Stimulated activated naive CD4-positive, alpha-beta T cell treated with Interleukin-2 at 50 U/mL for 16 hours (primary cell): ENCODE results near the gene NOS1.

Experiments
- DNase-seq: peaks from one replicate; lab custom pipeline; 2025; lab: John Stamatoyannopoulos, UW

NOS1 gene

DNA sequence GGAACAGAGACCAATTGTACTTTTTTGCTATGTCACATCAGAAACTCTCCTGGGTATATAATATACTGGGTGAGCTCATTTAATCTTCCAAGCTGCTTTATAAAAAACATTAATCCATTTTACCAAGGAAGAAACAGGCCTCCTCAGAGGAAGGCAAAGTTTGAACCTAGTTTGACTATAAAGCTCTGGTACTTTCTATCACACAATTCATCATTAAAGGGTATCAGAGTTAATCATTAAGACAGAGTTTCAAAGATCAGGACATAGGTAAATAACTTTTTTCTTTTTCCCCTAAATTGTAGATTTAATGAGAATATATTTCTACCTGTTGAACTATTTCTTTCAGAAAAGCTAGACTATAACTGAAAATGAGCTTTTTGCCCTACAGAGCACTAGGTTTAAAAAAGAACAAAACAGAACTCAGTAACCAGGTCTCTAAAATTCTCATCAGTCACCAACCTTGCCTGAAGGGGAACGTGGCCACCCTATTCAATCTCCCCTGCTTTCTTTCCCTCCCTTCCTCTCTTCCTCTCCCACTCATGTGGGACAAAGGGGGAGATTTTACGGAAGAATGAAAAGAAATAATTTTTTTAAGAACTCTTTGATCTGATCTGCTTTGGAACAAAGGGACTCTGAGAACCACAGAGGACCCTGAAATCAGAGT is 189.8 kb downstream of the NOS1 start:
- no peak for DNase-seq

DNA sequence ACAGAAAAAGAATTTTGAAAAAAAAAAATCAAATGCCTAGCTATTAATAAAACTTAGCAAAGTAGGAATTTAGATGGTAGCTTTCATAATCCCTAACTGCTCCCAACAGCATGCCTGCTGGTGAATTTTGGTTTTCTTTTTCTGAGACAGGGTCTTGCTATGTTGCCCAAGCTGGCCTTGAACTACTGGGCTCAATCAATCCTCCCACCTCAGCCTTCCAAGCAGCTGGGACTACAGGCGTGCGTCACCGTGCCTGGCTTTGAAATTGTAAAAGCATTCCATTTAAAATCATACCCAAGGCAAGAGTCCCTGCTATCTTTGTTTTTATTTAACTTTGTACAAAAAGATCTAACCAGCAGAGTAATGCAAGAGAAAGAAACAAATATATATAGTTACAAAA is 191.9 kb downstream of the NOS1 start:
- DNase-seq = no peak

DNA sequence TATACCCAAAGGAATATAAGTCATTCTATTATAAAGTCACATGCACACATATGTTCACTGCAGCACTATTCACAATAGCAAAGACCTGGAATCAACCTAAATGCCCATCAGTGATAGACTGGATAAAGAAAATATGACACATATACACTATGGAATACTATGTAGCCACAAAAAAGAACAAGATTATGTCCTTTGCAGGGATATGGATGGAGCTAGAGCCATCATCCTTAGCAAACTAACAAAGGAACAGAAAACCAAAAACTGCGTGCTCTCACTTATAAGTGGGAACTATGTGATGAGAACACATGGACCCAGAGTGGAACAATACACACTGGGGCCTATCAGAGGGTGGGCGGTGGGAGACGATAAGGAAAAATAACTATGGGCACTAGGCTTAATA is 192.4 kb downstream of the NOS1 start:
- DNase-seq = no peak

DNA sequence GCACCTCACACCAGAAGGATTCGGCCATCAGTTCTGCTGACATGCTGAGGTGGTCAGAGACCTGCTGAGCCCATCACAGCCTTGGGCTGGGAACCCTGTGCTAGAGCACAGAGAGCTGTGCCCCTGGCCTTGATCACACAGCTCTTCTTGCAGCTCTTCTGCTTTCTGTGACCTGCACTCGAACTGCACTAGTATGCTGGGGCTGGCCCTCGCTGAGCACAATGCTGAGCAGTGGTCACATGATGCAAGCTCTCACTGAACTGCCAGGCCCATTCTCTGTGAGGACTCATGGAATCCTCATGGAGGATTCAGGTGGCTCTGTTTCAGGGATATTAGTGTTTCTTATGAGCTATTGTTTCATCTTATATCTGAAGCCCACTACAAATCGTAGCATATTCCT is 193.7 kb downstream of the NOS1 start:
- DNase-seq = no peak

DNA sequence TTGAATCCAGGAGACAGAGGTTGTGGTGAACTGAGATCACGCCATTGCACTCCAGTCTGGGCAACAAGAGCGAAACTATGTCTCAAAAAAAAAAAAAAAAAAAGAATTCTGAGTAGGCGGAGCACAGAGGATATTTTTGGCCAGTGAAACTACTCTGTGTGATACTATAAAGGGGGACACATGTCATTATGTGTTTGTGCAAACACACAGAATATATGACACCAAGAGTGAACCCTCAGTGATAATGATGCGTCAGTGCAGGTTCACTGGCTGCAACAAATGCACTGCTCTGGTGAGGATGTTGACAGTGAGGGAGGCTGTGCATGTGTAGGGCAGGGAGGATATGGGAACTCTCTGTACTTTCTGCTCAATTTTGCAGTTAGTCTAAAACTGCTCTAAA is 195.3 kb downstream of the NOS1 start:
- no peak for DNase-seq

DNA sequence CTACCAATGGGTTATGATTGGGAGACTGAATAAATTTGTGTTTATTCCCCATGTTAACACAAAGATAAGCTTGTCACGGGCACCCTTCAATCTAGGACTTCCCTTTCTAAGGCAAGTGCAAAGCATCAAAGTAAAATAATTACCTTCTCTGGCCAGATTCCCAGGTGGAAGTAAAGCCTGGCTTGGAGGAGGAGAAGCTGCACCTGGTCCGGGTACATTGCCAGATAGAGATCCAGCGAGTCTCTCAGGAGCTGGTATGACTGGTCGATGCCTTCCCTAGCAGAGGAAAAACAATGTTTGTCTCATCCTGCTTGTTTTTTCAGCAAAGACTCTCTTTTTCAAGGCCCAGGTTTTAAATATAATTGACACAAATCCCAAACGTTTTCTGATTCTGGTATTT is 196.1 kb downstream of the NOS1 start:
- DNase-seq = no peak

DNA sequence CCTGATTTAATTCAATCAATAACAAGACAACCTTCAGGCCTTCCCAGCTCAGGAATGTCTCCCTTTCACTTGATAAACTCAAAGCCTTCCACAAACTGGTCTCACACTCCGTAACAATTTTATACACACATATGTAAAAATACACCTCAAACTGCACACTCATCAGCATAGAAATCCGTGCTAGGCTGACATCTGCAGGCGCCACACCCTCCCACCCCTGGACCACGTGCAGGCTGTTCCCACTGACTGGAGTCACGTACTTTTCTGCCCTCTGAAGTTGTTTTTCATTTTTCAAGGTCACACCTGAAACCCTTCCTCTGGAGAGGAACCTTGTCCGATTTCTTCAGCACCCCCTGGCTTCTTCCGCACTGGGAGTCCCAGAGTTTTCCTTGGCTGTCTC is 198.8 kb downstream of the NOS1 start:
- DNase-seq = no peak

DNA sequence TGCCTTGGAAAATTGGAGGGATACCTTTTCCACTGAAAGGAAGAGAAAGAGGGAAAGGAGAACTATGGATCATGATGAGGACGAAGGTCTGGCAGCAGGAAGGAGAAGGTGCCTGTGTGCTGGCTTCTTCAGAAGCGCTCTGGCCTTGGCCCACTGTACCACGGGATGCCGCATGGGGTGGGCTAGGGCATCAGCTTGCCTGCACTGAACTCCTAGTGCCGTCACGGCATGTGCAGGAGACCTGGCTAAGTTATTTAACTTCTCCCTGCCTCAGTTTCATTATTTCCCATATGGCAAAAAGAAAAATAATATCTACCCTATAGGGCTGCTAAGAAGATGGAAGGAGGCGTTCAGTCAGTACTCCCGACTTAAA is 199.3 kb downstream of the NOS1 start:
- DNase-seq = no peak

DNA sequence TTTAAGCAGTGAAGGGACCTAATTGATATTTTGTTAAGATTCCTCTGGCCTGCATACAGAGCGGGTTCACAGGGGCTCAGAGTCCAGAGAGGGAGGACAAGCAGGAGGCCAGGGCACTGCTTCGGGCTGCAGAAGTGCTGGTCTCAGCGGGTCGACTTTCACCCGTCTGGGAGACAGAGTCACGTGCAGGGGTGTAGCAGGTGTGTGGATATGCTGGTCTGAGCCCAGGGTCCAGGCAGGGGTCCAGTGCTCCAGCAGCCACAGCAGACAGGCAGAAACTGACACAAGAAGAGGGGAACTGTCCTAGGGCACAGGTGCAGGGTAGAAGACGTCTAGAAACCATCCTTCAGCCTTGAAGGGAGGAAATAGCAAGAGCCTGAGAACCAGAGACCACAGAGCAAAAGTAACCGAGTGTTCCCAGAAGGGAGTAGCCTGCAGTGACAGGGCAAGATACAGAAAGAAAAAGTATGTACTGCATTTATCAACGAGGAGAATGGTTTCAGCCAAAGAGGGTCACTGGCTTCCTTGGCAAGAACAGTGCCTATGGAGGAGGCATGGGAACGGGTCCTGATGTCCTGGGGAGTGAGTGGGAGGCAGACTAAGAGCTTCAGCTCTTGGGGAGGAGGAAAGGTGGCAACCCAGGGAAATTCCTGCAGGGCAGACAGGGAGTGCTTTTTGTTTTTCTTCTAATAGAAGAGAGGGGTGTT is 199.8 kb downstream of the NOS1 start:
- no peak for DNase-seq

DNA sequence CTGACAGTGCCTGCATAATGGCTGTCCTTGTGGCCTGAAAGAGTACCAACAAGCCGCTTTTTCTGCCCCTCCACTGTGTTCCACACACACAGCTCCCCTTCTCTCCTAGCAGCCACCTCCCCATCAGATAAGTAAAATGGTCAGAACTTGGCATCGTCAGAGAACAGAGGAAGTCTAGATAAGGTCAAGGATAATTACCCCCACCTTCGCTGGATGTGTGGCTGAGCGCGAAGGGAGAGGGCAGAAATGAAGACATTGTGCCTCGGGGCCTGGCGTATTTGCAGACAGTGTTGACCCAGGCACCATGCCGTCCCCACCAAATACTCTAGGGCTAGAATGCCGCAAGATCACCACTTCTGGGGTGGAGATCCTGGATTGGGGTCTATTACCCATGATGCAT is 201.8 kb downstream of the NOS1 start:
- no peak for DNase-seq

DNA sequence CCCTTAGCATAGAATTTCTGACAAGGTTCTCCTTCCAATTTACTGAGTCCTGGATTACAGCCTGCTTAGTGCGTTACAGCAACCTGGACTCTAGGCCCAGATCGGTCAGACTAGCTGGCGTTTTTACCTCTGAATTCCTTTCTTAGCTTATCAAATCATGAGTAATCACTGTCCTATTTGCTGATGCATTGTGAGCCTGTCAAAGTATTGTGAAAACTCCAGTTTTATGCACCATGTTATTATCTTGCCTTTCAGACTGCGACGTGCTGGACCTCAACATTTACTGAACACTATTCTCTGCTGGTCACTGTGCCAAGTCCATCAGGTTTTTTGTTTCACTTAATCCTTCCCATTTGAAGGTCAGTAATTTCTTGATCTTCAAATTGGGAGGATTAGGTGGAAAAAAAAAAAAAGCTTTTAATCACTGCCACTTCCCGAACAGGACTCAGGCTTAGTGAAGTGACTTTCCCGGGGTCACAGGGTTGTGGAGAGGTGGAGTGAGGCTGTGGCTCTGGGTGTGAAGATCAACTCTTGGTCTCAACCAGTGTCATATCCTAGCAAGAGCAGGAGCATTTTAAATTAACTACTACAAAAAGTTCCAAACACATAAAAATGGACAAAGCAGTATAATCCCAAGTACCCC is 202.4 kb downstream of the NOS1 start:
- no peak for DNase-seq
